Esophagus muscularis mucosa (tissue), 4 donors: ENCODE results near the gene CNGB1.

Experiments used
- CTCF ChIP-seq, 3 experiments: fragments of 200-600 bp in 2 of 3; fragments of 450-650 bp in 1 of 3; sonication (generic) in 2 of 3; IDR thresholded peaks; one replicate each; pipeline ENCODE4 v1.5.1; 2017 to 2019; ENCODE audit warnings: antibody characterized with exemption in 3 of 3, mild to moderate bottlenecking in 2 of 3, moderate library complexity in 1 of 3
- EP300 ChIP-seq: sonication (generic); formaldehyde crosslinking; IDR thresholded peaks from one replicate; pipeline ENCODE4 v1.6.1; 2017; ENCODE audit warnings: antibody characterized with exemption
- POLR2A ChIP-seq: fragments of 450-650 bp; IDR thresholded peaks from one replicate; pipeline ENCODE4 v1.6.1; 2017; ENCODE audit warnings: antibody characterized with exemption, moderate library complexity, mild to moderate bottlenecking, low read depth
- POLR2AphosphoS5 ChIP-seq, 2 donors: sonication (generic); formaldehyde crosslinking; IDR thresholded peaks; one replicate each; pipeline ENCODE4 v1.6.1; 2017; ENCODE audit warnings: antibody characterized with exemption in 2 of 2

DNA sequence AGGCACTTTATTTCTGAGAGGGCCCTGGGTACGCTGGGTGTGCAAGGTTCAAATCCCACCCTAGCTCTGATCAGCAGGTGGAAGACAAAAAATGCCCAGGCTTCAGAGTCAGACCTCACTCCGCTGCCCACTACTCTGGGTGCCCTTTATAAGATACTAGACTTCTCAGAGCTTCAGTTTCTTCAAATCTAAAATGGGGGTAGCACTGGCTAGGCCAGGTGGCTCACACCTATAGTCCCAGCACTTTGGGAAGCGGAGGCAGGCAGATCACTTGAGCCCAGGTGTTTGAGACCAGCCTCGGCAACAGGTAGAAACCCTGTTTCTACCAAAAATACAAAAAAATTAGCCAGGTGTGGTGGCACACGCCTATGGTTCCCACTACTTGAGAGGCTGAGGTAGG lies 32.0 kb upstream of the CNGB1 start:
- TF ChIP-seq CTCF (IDR thresholded peaks at IDR 0.05): no peak
- TF ChIP-seq POLR2AphosphoS5 (IDR thresholded peaks at IDR 0.05): no peak
- TF ChIP-seq POLR2A: no peak
- TF ChIP-seq EP300: no peak
